SIG-M5 (cell line): ENCODE data around the gene SEMA4C.

Source experiments
- DNase-seq: peaks from one replicate; lab custom pipeline; 2025; lab: John Stamatoyannopoulos, UW

SEMA4C gene

GRCh38 chr2:96842600-96842999, 27.3 kb downstream of the SEMA4C start:
- DNase-seq, result no peak

DNA sequence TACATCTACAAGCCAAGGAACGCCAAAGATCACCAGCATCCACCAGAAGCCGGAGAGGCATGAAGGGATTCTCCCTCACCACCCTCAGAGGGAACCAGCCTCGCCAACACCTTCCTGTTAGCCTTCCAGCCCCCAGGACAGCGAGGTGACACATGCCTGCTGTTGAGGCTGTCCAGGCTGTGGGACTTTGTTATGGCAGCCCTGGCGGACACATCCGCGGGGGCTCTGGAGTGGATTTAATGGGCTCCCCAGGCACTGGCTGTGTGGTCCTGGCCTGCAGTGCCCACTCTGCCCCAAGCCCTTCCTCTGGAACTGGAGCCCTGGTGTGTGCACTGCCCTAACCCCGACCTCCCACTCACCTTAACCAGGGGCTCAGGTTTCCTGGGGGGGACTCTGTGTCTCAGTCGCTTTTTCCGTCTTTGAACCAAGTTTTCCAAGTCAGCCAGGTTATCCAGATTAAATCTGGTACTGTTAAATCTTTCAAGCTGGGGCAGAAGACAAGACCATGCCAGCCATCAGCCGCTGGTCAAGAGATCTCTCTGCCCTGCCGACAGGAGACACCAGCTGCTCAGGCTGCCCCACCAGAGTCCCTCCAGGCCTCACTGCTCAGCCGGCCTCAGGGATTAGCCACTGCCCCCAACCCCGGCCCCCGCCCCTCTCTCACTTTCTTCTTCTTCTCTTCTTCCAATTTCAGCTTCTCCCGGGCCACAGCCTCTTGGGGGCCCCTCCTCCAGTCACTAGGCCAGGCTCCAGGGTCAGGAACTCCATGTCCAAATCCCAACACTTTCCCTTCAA, 28.0 kb downstream of the SEMA4C start:
- no peak for DNase-seq

GRCh38 chr2:96839875-96840850, 29.7 kb downstream of the SEMA4C start:
- no peak for DNase-seq

DNA sequence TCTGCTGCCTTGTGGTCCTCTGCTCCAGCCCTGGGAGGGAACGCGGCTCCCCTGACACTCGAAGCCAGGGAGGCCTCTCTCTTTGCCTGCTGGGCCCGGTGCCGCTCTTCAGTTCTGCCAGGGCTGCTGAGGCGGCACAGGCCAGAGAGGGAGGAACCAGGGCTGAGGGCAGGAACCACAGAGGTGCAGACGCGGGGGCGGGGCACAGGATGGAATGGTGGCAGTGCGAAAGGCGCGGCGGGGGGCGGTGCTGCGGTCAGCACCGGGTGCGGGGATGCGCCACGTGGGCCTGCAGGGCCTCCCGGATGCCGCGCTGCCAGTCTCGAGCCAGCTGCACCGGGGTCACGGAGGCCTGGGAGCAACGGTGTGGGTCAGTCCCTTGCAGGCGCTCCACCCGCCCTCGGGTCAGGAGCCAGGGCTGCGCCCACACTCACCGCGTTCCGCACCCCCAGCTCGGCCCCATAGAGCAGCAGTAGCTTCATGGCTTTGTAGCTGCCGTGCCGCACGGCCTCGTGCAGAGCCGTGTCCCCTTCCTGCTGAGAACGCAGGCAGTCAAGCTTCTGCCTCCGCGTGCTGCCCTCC, 30.5 kb downstream of the SEMA4C start:
- no peak for DNase-seq

GRCh38 chr2:96838345-96839292, 31.3 kb downstream of the SEMA4C start:
- DNase-seq, result no peak

- no peak for DNase-seq
Observed at GRCh38 chr2:96837575-96837974, 32.3 kb downstream of the SEMA4C start.

DNA sequence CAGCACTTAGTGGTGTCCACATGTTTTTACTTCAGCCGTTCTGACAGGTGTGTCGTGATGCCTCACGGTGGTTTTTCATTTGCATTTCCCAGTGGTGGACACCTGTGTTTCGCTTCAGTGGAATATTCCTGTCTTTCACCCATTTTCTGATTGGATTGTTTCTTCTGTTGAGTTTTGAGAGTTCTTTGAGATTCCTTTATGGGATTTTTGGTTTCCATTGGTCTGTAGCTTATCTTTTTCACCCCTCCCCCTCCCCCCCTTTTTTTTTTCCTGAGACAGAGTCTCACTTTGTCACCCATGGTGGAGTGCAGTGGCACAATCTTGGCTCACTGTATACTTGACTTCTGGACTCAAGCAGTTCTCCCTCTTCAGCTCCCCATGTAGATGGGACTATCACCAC, 34.0 kb downstream of the SEMA4C start:
- no peak for DNase-seq

GRCh38 chr2:96832754-96833507, 36.9 kb downstream of the SEMA4C start:
- DNase-seq, result no peak

GRCh38 chr2:96832408-96832753, 37.5 kb downstream of the SEMA4C start:
- no peak for DNase-seq

DNA sequence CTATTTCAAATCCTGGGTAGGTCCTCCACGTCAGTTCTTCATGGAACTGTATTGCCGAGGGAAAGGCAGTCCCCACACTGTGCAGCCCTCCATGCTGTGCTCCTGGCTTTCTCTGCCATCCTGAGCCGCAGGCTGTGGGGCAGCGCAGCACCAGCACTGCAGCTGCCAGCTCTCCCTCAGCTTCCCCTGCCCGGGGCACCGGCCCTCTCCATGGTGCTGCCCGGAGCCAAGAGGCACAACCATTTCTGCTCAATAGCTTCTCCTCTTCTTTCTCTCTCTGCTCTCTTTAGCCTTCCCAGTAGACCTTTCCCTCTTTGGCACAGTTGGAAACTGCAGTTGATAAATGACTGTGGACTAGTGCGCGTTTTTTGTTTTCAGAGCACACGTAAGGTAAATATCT, 38.2 kb downstream of the SEMA4C start:
- no peak for DNase-seq

DNA sequence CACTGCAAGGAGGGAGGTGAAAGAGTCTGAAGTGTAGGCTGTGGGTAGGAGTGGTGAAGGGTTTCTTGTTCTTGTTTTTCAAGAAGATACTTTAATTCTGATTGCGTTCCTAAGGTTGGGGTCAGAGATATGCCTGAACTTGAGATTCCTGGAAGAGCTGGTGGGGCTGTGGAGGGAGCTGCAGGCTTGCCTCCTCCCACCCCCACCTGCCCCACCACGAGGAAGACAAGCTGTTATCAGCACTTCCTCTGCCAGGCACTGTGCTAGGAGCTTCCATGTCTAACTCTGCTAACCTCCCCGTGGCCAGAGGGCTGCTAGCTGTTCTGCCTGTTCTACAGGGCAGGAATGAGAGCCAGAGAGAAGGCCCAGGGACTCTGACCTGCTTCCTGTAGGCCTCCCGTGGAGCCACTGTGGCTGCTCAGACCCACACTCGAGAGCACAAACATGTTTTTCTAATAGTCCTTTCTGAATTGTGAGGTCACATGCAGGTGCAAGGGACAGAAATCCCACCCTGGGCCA, 39.8 kb downstream of the SEMA4C start:
- DNase-seq, result no peak

- DNase-seq, result no peak
Observed at GRCh38 chr2:96828874-96829273, 41.0 kb downstream of the SEMA4C start.

- DNase-seq, result no peak
Observed at GRCh38 chr2:96828436-96828835, 41.4 kb downstream of the SEMA4C start.

GRCh38 chr2:96826546-96827278, 43.2 kb downstream of the SEMA4C start:
- DNase-seq, result no peak

GRCh38 chr2:96825057-96825456, 44.8 kb downstream of the SEMA4C start:
- DNase-seq, result no peak

DNA sequence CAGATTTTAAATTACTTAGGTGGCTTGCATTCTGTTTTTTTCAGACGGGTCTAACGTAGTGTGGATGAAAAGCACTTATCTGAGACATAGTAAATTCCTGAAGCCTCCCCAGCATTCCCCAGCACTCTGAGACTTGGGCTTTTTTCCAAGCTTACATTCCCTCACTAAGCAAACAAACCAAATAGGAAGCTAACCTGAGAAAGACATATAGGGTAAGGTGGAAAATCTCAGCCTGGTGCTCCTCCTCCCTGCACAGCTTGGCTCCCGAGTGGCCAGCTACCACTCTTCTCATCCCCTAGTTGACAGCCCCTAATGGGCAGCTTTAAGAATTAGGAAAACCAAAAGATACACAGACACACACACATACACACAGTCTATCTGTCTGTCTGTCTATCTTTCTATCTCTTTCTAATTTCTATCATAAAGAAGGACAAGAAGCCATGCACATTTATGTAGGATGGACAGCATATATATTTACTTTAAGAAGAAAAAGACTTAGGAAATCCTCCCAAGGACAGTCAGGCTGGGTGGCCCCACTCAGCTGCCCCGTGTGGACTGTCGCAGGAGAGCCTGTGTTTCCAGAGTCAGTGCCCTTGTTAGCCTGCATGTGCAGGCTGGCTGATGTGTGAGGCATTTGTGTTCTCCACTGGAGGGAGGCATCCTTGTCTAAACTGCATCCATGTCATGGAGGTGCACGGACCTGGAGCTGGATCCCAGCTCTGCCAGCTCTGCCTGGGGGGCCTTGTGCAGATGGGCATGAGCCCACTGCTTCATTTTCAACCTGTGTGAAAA, 45.6 kb downstream of the SEMA4C start:
- DNase-seq, result no peak

DNA sequence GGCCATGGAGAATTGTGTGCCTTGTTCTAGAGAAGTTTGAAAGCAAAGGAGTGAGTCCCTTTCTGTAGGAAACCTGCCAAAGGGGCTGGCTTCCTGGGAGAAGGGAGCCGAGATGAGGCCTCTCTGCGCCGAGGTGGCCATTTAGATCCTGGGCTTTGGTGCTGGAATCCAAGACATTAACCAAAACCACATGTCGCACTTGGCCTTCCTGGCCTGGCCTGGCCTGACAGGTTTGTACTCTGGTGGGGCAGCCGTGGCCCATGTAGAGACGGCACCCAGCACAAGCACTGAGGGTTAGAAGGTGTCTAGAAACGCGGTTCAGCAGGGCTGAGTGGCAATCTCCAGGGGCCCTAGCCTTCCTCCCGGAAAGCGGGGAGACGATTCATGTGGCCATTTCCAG, 46.7 kb downstream of the SEMA4C start:
- no peak for DNase-seq

GRCh38 chr2:96822786-96823185, 47.1 kb downstream of the SEMA4C start:
- no peak for DNase-seq

- no peak for DNase-seq
Observed at GRCh38 chr2:96821113-96821675, 48.7 kb downstream of the SEMA4C start.
